Breast epithelium (tissue), 3 donors: ENCODE measurements around the gene EFR3B.

ENCODE experiments used
- CTCF ChIP-seq, 3 donors: fragments of 450-650 bp; IDR thresholded peaks; one replicate each; pipeline ENCODE4 v1.5.1; 2016 to 2017; ENCODE audit warnings: antibody characterized with exemption in 3 of 3, mild to moderate bottlenecking in 3 of 3, moderate library complexity in 3 of 3
- POLR2A ChIP-seq: fragments of 450-650 bp; IDR thresholded peaks from one replicate; pipeline ENCODE4 v1.6.1; 2016; ENCODE audit warnings: antibody characterized with exemption, mild to moderate bottlenecking, moderate library complexity

DNA sequence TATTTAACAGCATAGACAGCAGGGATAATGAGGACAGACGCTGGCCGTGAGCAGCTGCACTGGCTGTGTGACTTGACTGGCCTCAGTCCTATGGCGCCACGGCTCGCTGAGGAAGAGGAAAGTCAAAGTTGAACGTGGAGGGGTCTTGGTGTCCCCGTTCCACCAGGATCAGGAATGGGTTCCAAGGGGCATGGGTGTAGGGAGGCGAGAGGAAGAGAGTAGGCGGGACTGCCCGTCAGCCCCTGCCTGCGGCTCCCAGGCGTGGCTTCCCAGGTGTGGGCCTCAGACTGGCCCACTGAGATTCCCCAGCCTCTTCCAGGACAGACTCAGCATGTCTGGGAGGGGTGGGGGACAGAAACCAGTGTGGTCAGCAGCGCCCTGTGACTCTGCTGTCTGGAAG, 75.1 kb downstream of the EFR3B start:
- TF ChIP-seq CTCF (IDR thresholded peaks at IDR 0.05) (no peak), POLR2A (no peak)
